Upper lobe of left lung (tissue), 4 donors: Measurements from ENCODE around the gene ACLY.

Source experiments
- CTCF ChIP-seq, 6 experiments: fragments of 450-650 bp in 4 of 6; fragments of 200-600 bp in 2 of 6; sonication (generic) in 2 of 6; IDR thresholded peaks; one replicate each; pipeline ENCODE4 v1.5.1; 2016 to 2019; ENCODE audit warnings: antibody characterized with exemption in 6 of 6
- POLR2A ChIP-seq, 4 donors: fragments of 450-650 bp; IDR thresholded peaks; one replicate each; pipeline ENCODE4 v1.5.1; 2016 to 2017; ENCODE audit warnings: antibody characterized with exemption in 4 of 4, mild to moderate bottlenecking in 2 of 4
- POLR2AphosphoS5 ChIP-seq, 2 donors: sonication (generic); formaldehyde crosslinking; IDR thresholded peaks; one replicate each; pipeline ENCODE4 v1.5.1; 2017; ENCODE audit warnings: antibody characterized with exemption in 2 of 2

DNA sequence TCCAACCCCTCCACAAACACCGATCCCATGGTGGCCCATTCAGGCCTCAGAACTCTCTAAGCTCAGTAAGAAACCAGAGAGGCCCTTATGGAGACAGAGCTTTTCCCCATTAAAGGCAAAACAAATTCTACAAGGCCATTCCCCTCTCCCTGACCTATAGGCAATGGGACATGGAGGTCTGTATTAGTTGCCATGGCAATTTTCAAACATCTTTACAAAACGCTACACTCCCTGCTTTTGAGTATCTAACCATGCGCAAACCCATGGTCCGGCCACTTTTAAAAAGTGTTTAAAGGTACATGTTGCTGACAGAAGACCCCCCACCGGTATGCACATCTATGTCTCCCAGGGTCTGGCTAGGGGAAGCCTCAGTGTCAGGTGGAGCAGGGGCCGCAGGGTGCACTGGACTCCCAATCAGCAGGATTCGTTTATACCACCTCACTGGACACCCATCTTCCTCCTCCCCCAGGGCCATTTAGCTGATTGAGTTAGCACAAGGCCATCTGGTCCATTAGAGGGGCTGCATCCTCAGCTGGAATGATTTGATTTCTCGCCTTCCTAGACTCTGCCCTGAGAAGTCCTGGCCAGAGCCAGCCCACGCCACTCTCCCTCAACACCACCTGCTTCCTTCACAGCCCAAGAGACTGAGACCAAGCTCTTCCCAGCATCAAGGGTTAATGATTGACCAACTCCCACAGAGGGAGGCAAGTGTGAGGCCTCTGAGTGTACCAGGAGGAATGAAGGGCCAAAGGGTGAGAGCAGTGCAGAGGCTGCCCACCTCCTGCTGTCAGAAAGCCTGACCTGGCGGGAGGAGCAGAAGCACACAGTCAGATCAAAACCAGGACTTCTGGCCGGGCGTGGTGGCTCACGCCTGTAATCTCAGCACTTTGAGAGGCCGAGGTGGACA is 10.9 kb downstream of the ACLY start:
- TF ChIP-seq POLR2AphosphoS5 (IDR thresholded peaks at IDR 0.05) (no peak), CTCF (IDR thresholded peaks at IDR 0.05) (no peak), POLR2A (IDR thresholded peaks at IDR 0.05) (no peak)
